Femur (tissue), 1 donor: ENCODE data around the gene IL10RA.
"Not testable (repeated sequence)": the region's sequence is repeated elsewhere in the genome, so short reads cannot be mapped to it uniquely, and the experiment has no call there.

ENCODE experiments used
- DNase-seq: peaks from one replicate; pipeline ENCODE4 v3.0.0-alpha.2; 2017

IL10RA gene

GRCh38 chr11:117985953-117986887 lies at the start of gene IL10RA:
Gene IL10RA (plus strand): TSS chr11:117986394. CDS start chr11:117986468, 74 bp downstream.
- peak; percentile 84 for DNase-seq

GRCh38 chr11:117936973-117937372 lies 49.2 kb upstream of the IL10RA start:
- no peak for DNase-seq

- DNase-seq: no peak
These were observed 45.5 kb upstream of the IL10RA start for GRCh38 chr11:117940736-117941135.

GRCh38 chr11:117941163-117941707 lies 45.0 kb upstream of the IL10RA start:
- no peak for DNase-seq

- DNase-seq: no peak
These were observed 44.1 kb upstream of the IL10RA start for GRCh38 chr11:117941976-117942654.

- DNase-seq: no peak
These were observed 41.6 kb upstream of the IL10RA start for GRCh38 chr11:117944554-117944953.

- no peak for DNase-seq
These were observed 41.0 kb upstream of the IL10RA start for GRCh38 chr11:117945047-117945810.

GRCh38 chr11:117946156-117946841 lies 39.9 kb upstream of the IL10RA start:
- DNase-seq: no peak

GRCh38 chr11:117946842-117947526 lies 39.2 kb upstream of the IL10RA start:
- peak; percentile 92 for DNase-seq

- DNase-seq: not testable (repeated sequence)
These were observed 38.4 kb upstream of the IL10RA start for GRCh38 chr11:117947751-117948150.

- DNase-seq: not testable (repeated sequence)
These were observed 37.7 kb upstream of the IL10RA start for GRCh38 chr11:117948466-117948865.

- no peak for DNase-seq
These were observed 37.1 kb upstream of the IL10RA start for GRCh38 chr11:117949062-117949461.

GRCh38 chr11:117950301-117950700 lies 35.9 kb upstream of the IL10RA start:
- DNase-seq: no peak

GRCh38 chr11:117950993-117951961 lies 34.9 kb upstream of the IL10RA start:
- DNase-seq: no peak

GRCh38 chr11:117953024-117953671 lies 33.0 kb upstream of the IL10RA start:
- no peak for DNase-seq

GRCh38 chr11:117958949-117959348 lies 27.2 kb upstream of the IL10RA start:
- DNase-seq: no peak

- no peak for DNase-seq
These were observed 26.6 kb upstream of the IL10RA start for GRCh38 chr11:117959438-117960149.

- DNase-seq: no peak
These were observed 25.8 kb upstream of the IL10RA start for GRCh38 chr11:117960406-117960805.

- no peak for DNase-seq
These were observed 24.3 kb upstream of the IL10RA start for GRCh38 chr11:117961896-117962295.
